ENCODE data around the gene IGFBP6.

Gene IGFBP6

DNA sequence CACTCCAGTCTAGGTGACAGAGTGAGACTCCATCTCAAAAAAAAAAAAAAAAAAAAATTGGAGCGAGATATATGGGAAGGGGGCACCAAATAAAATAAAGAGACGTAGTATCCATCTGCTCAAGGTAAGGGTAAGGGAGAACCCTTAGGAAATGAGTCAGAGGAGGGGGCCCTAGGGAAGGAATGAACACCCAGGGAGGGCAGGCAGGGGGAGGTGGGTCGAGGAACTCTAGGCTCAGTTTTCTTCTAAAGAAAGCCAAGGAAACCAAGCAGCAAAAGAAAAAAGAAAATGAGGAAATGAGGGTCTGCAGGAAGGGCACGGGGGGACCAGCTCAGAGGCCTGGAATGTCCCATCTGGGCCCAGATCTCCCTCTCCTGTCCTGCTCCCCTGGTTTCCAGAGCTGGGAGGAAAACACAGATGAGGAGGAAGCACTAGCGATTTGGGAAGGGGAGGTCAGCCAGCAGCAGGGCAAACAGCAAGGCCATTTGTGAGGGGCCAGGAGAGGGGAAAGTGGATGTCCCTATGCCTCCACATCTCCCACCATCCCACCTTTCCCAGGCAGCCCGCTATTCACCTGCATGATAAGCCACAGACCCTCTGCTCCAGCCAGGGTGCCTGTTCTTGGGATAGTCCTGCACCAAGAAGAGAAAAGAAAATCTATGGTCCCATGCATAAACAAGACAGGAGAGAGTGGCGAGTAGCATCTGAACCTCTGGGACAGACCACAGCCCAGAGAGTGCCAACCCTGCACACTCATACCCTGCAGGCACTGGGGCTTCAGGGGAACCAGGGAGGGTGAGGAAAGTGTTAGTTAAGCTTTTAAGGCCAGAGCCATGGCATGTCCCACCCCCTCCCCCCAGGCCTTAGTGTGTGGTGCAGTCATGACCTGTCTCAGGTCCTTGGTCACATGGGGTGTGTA lies 30.1 kb upstream of the IGFBP6 start:
- Histone ChIP-seq H3K27me3 (ENCODE audit: control insufficient read depth in 3 of 3, insufficient read depth in 3 of 3, low read depth in 1 of 3, low read length in 3 of 3) (no peaks in the 10 kb centered on the region), H2AK5ac (ENCODE audit: low read depth, low read length) (no peak overlapping the region), H3K27ac (replicated peaks; ENCODE audit: low read length) (no peak overlapping the region), H3K4me1 (ENCODE audit: control insufficient read depth in 2 of 2, insufficient read depth in 1 of 2, low read depth in 1 of 2, low read length in 2 of 2) (peaks cover 5 to 13% of the 10 kb centered on the region in 2 donors), H4K91ac (ENCODE audit: low read depth, low read length, poor library complexity) (no peak overlapping the region), H2BK120ac (ENCODE audit: low read depth, low read length) (no peak overlapping the region), H2BK15ac (ENCODE audit: low read length) (no peak overlapping the region), H2BK5ac (ENCODE audit: low read length) (no peak overlapping the region), H2BK12ac (ENCODE audit: low read length) (no peak overlapping the region), H3K14ac (ENCODE audit: low read length) (no peak overlapping the region), H3K9me3 (replicated peaks in 1 of 2; ENCODE audit: control insufficient read depth in 2 of 2, insufficient read depth in 1 of 2, low read depth in 1 of 2, low read length in 2 of 2) (no peaks in the 10 kb centered on the region), H3K23ac (ENCODE audit: low read depth, low read length, poor library complexity) (no peak overlapping the region), H3K4me2 (ENCODE audit: insufficient read depth, low read length, poor library complexity, severe bottlenecking) (no peak overlapping the region), H3K79me1 (ENCODE audit: low read depth, low read length) (no peaks in the 10 kb centered on the region), H3K18ac (ENCODE audit: low read length) (no peak overlapping the region), H2AFZ (ENCODE audit: low read length) (no peak overlapping the region), H4K8ac (ENCODE audit: low read depth, low read length) (no peak overlapping the region), H3K36me3 (replicated peaks in 1 of 2; ENCODE audit: control insufficient read depth in 2 of 2, insufficient read depth in 2 of 2, low read length in 2 of 2) (peaks cover 3 to 6% of the 10 kb centered on the region in 2 donors), H3K9ac (ENCODE audit: low read depth, low read length, poor library complexity) (peak overlapping the region; percentile 31), H3K4me3 (ENCODE audit: low read length in 2 of 2) (no peak overlapping the region), H3K4ac (ENCODE audit: low read length) (no peak overlapping the region)
- DNase-seq (ENCODE audit: low spot score): no peak
- no CpG with 5 or more reads among the region's 7 CpGs for WGBS, 2 donors (ENCODE audit: extremely low coverage in 2 of 2, insufficient read length in 2 of 2, insufficient replicate concordance in 1 of 2)

DNA sequence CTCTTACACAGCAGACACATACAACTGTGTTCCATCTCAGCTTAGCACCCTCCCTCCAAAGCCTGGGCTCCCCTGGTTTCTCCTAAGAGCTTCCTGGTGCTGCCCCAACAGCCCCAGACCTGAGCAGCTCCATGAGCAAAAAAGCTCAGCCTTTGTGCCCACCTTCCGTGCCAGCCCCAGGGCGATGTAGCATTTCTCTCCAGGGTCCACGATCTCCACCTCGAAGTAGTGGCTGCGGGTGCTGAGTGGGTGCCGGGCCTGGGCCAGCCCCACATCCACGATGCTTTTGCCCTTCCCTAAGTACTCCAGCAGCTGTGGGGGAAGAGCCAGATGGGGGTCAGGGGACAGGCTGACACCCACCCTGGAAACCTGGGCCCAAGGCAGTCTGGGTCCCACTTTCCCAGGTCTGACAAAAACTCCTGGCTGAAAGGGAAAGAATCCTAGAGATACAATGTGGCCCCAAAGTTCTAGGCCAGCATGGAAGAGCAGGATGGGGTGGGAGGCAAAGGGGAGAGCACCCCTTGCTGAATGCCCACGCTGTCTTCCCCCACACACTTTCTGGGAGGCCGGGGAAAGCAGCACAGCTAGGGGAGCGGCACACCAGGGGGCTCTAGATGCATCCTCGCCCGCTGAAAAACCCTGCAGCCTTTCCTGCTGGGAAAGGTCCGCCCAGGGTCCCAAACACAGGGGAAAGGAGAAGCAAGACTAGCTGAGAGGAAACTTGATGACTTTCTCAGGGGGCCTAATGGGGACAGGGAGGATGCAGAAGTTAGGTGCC lies 29.3 kb upstream of the IGFBP6 start:
- H3K4me1 ChIP-seq (ENCODE audit: control insufficient read depth in 2 of 2, insufficient read depth in 1 of 2, low read depth in 1 of 2, low read length in 2 of 2): peaks cover 12 to 18% of the 10 kb centered on the region in 2 donors
- H4K91ac ChIP-seq (ENCODE audit: low read depth, low read length, poor library complexity): no peak overlapping the region
- H2AFZ ChIP-seq (ENCODE audit: low read length): no peak overlapping the region
- no peak overlapping the region for H2AK5ac ChIP-seq (ENCODE audit: low read depth, low read length)
- H3K9ac ChIP-seq (ENCODE audit: low read depth, low read length, poor library complexity): no peak overlapping the region
- H4K8ac ChIP-seq (ENCODE audit: low read depth, low read length): no peak overlapping the region
- no peak for DNase-seq (ENCODE audit: low spot score)
- no peak overlapping the region for H2BK120ac ChIP-seq (ENCODE audit: low read depth, low read length)
- no peak overlapping the region for H3K4me3 ChIP-seq (ENCODE audit: low read length in 2 of 2)
- H3K18ac ChIP-seq (ENCODE audit: low read length): no peak overlapping the region
- no CpG with 5 or more reads among the region's 13 CpGs for WGBS, 2 donors (ENCODE audit: extremely low coverage in 2 of 2, insufficient read length in 2 of 2, insufficient replicate concordance in 1 of 2)
- no peak overlapping the region for H2BK5ac ChIP-seq (ENCODE audit: low read length)
- H3K27me3 ChIP-seq (ENCODE audit: control insufficient read depth in 3 of 3, insufficient read depth in 3 of 3, low read depth in 1 of 3, low read length in 3 of 3): no peaks in the 10 kb centered on the region
- peaks cover 3 to 6% of the 10 kb centered on the region in 2 donors for H3K36me3 ChIP-seq (replicated peaks in 1 of 2; ENCODE audit: control insufficient read depth in 2 of 2, insufficient read depth in 2 of 2, low read length in 2 of 2)
- no peaks in the 10 kb centered on the region for H3K79me1 ChIP-seq (ENCODE audit: low read depth, low read length)
- H3K4ac ChIP-seq (ENCODE audit: low read length): no peak overlapping the region
- no peak overlapping the region for H3K23ac ChIP-seq (ENCODE audit: low read depth, low read length, poor library complexity)
- peak overlapping the region; percentile 11 for H3K14ac ChIP-seq (ENCODE audit: low read length)
- no peak overlapping the region for H2BK12ac ChIP-seq (ENCODE audit: low read length)
- no peaks in the 10 kb centered on the region for H3K9me3 ChIP-seq (replicated peaks in 1 of 2; ENCODE audit: control insufficient read depth in 2 of 2, insufficient read depth in 1 of 2, low read depth in 1 of 2, low read length in 2 of 2)
- no peak overlapping the region for H3K27ac ChIP-seq (replicated peaks; ENCODE audit: low read length)
- H2BK15ac ChIP-seq (ENCODE audit: low read length): no peak overlapping the region
- no peak overlapping the region for H3K4me2 ChIP-seq (ENCODE audit: insufficient read depth, low read length, poor library complexity, severe bottlenecking)

DNA sequence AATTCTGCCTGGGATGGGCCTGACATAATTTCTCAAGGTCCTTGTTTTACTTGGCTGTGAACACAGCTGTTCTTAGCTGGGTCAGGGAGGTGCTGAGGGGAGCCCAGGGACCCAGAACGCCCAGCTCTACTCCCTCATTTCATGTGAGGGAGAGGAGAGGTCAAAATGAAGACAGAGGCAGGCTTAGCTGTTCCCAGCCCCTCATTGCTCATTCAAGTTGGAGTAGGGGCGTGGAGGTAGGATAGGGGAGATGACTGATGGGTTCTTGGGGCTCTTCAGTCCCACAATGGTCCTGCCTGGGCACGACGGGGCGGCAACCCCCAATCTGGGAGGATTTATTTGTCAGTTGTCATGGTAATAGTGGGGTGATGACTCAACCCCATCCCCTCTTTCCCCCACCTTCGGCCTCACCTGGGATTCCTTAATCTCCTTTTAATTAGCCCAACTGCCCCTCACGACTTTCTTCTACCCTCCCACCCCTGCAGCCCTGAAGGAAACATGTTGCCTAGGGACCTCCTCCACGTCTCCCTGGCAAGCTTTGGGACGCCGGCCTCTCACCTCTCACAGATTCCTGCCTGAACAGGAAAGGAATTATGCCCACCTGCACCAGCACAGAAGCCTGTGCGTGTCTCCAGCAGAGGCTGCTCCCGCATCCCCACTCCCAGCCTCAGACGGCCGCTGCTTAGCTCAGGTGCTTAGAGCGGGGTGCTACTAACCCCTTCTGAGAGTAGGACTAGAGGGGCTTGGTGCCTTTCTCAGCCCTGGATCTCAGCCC lies 28.5 kb upstream of the IGFBP6 start:
- Histone ChIP-seq H2BK120ac (ENCODE audit: low read depth, low read length) (no peak overlapping the region), H2AK5ac (ENCODE audit: low read depth, low read length) (no peak overlapping the region), H3K4me3 (ENCODE audit: low read length in 2 of 2) (no peak overlapping the region), H2BK5ac (ENCODE audit: low read length) (no peak overlapping the region), H3K27me3 (ENCODE audit: control insufficient read depth in 3 of 3, insufficient read depth in 3 of 3, low read depth in 1 of 3, low read length in 3 of 3) (no peaks in the 10 kb centered on the region), H3K36me3 (replicated peaks in 1 of 2; ENCODE audit: control insufficient read depth in 2 of 2, insufficient read depth in 2 of 2, low read length in 2 of 2) (peaks cover 3 to 9% of the 10 kb centered on the region in 2 donors), H3K9ac (ENCODE audit: low read depth, low read length, poor library complexity) (no peak overlapping the region), H3K4ac (ENCODE audit: low read length) (no peak overlapping the region), H2AFZ (ENCODE audit: low read length) (no peak overlapping the region), H4K91ac (ENCODE audit: low read depth, low read length, poor library complexity) (no peak overlapping the region), H3K14ac (ENCODE audit: low read length) (no peak overlapping the region), H2BK15ac (ENCODE audit: low read length) (no peak overlapping the region), H3K18ac (ENCODE audit: low read length) (no peak overlapping the region), H3K4me1 (ENCODE audit: control insufficient read depth in 2 of 2, insufficient read depth in 1 of 2, low read depth in 1 of 2, low read length in 2 of 2) (peaks cover 12 to 20% of the 10 kb centered on the region in 2 donors), H3K4me2 (ENCODE audit: insufficient read depth, low read length, poor library complexity, severe bottlenecking) (no peak overlapping the region), H3K27ac (replicated peaks; ENCODE audit: low read length) (no peak overlapping the region), H3K79me1 (ENCODE audit: low read depth, low read length) (no peaks in the 10 kb centered on the region), H3K23ac (ENCODE audit: low read depth, low read length, poor library complexity) (peak overlapping the region; percentile 26), H2BK12ac (ENCODE audit: low read length) (no peak overlapping the region), H4K8ac (ENCODE audit: low read depth, low read length) (no peak overlapping the region), H3K9me3 (replicated peaks in 1 of 2; ENCODE audit: control insufficient read depth in 2 of 2, insufficient read depth in 1 of 2, low read depth in 1 of 2, low read length in 2 of 2) (no peaks in the 10 kb centered on the region)
- WGBS, 2 donors (ENCODE audit: extremely low coverage in 2 of 2, insufficient read length in 2 of 2, insufficient replicate concordance in 1 of 2): no CpG with 5 or more reads among the region's 15 CpGs
- DNase-seq (ENCODE audit: low spot score): no peak
